Stimulated activated CD8-positive, alpha-beta memory T cell treated with anti-CD3 and anti-CD28 coated beads, Interleukin-2, amount 100 ng/mL, for 48 hours (primary cell): Measurements from ENCODE around the gene ZBTB48.

Source experiments
- DNase-seq, 2 donors: peaks; one replicate each; pipeline ENCODE4 v3.0.0-alpha.2; 2020; ENCODE audit warnings: low read depth in 2 of 2

The ZBTB48 gene

GRCh38 chr1:6572653-6573383 is 7.0 kb upstream of the ZBTB48 start:
- no peak for DNase-seq

GRCh38 chr1:6574025-6574620 is 5.7 kb upstream of the ZBTB48 start:
- no peak for DNase-seq

GRCh38 chr1:6574818-6575217 is 5.0 kb upstream of the ZBTB48 start:
- DNase-seq, result no peak

GRCh38 chr1:6577831-6578525 is 1.8 kb upstream of the ZBTB48 start:
- no peak for DNase-seq

GRCh38 chr1:6578624-6579373 is 995 bp upstream of the ZBTB48 start:
- DNase-seq, result no peak

GRCh38 chr1:6580119-6580592 is 362 bp downstream of the ZBTB48 start:
- no peak for DNase-seq

- no peak for DNase-seq
Measured at GRCh38 chr1:6580593-6581409, 1.0 kb downstream of the ZBTB48 start.

GRCh38 chr1:6581561-6582305 is 1.9 kb downstream of the ZBTB48 start:
- DNase-seq, result no peak

GRCh38 chr1:6582370-6582769 is 2.6 kb downstream of the ZBTB48 start:
- DNase-seq, result no peak

GRCh38 chr1:6584126-6585080 is 4.6 kb downstream of the ZBTB48 start:
- DNase-seq, result no peak

- no peak for DNase-seq
Measured at GRCh38 chr1:6585081-6585722, 5.4 kb downstream of the ZBTB48 start.

GRCh38 chr1:6585841-6586240 is 6.0 kb downstream of the ZBTB48 start:
- DNase-seq, result no peak

- no peak for DNase-seq
Measured at GRCh38 chr1:6586404-6586816, 6.6 kb downstream of the ZBTB48 start.

- no peak for DNase-seq
Measured at GRCh38 chr1:6587261-6588005, 7.6 kb downstream of the ZBTB48 start.

GRCh38 chr1:6588128-6588892 is 8.5 kb downstream of the ZBTB48 start:
- DNase-seq, result no peak

- no peak for DNase-seq
Measured at GRCh38 chr1:6588893-6589520, 9.2 kb downstream of the ZBTB48 start.

GRCh38 chr1:6590046-6590445 is 10.3 kb downstream of the ZBTB48 start:
- no peak for DNase-seq
